ENCODE measurements around the gene CCDC187.
A peak's percentile ranks its signal among the peaks of the same experiment; 100 is the strongest.
"Not testable (repeated sequence)": the region's sequence is repeated elsewhere in the genome, so short reads cannot be mapped to it uniquely, and the experiment has no call there.

Gene CCDC187

DNA sequence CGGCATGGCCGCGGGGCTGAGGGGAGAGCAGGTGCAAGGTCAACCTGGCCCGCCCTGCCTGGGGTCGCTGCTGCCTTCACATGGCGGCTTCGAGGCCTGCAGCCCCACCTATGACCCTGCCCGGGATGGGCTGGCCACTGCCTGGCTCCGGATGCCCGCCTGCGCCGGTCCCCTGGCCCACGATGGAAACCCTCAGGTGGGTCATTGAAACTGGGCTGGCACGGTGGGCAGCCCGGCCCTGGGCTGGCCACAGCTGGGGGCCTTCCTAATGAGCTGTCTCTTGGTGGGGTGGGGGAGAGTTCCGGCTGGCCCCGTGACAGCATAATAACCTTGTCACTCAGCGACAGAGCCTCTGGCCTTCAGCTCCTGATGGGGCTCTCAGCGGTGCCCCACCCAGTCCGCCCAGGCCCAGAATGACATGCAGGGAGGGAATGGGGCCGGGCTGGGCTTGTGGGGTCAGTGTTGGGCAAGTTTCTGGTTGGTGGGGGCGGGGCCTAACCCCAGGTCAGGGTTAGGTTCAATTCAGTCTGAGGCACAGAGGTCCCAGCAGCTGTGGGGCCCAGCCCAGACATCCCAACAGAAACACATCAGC, at the start of gene CCDC187:
Gene CCDC187 (minus strand): TSS at position 270 of the 592 bp plus-strand sequence. CDS start 264 bp downstream, at position 6.
- no peak for DNase-seq

DNA sequence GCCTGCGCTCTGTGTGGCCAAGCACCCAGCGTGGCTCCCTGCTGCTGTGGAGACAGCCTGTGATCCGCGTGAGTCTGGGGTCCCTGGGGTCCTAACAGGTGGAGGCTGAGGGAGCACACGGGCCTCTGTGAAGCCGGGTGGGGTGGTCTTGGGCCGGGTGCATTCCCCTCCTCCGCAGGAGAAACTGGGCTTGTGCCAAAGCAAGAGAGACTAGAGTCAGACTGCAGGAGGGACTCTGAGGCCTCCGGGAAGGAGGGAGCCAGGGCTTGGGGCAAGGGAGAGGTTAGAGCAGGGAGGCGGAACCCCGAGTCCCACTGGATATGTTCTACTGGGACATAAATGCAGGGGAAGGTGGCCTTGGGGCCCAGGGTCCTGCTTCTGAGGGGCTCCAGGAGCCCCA, 49.2 kb upstream of the CCDC187 start:
- DNase-seq = no peak

DNA sequence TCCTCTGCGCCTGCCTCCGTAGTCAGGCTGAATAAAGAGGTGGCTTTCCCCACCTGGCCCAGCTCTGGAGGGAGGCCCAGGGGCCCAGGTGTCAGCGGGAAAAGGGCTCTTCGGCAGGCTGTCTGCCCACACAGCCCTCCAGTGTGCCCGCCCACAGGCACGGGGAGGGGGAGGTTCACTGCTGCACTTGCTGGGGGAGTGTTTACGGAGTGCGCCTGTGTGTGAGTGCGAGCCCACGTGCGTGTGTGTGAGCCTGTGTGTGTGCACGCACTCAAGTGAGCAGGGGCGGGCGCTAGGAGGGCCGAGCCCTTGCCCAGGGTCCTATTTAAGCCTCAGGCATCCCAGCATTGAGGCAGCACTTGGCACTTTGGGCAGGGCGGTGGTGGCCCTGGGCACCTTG, 48.8 kb upstream of the CCDC187 start:
- no peak for DNase-seq

DNA sequence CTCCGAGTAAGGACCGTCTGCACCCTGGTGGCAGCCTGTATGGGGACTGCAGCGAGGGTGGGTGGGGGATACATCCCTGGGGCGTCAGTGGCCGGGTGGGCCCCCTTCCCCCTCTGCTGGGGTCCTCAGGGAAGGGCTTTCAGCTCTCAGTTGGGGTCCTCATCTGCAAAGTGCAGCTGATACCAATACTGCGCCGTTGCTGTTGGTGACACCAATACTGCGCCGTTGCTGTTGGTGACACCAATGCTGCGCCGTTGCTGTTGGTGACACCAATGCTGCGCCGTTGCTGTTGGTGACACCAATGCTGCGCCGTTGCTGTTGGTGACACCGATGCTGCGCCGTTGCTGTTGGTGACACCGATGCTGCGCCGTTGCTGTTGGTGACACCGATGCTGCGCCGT, 48.0 kb upstream of the CCDC187 start:
- not testable (repeated sequence) for DNase-seq

DNA sequence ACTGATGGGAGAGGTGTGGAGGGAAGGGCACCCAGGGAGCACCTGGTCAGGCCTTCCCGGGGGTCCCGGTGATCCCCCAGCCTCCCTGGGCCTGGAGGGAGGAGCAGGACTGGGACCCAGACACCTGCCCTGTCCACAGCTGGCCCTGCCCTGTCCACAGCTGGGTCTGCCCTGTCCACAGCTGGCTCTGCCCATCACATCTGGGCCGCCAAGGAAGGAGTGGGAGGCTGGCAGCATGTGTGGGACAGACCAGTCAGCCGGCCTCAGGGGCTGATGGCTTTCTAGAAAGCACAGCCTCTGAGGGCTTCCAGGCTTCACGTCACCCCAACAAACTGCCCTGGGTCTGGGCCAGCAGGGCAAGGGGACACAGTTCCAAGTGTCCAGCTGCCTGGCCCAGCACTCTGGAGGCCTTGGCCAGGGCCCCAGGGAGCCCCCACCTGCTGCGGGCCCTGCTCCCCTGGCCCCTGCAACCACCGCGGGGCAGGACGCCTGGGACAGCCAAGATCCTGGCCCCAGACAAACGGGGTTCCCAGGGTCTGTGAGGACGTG, 47.4 kb upstream of the CCDC187 start:
- DNase-seq = no peak

DNA sequence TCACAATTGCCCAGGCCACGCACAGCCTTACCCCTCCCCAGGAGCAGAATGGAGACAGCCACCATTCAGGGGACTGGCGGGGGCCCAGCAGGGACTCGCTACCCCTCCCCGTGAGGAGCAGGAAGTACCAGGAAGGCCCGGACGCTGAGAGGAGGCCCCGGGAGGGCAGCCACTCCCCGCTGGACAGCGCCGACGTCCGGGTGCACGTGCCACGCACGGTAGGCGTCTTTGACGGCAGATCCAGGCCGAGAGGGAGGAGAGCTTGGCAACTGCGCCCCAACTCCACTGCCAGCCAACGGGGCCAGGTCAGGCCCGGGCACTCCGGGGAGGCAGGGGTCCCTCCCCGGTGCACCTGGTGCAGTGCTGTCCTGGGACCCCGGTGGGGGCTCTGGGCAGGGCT, 45.7 kb upstream of the CCDC187 start:
- no peak for DNase-seq

DNA sequence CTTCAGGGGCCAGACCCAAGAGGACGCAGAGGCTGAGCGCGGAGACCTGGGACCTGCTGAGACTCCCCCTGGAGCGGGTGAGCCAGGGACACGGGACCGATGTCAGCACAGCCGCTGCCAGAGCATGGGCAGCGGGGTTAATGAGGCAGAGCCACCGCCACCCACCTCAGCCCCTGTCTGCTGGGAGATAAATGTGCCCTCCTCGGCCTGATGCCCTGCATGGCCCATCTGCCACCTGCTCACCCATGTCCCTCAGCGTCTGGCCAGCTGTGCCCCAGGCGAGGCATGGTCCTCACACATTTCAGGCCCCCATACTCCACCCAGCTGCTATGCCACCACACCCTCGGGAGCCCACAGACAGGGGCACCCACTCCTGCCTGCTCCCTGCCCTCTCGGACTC, 44.8 kb upstream of the CCDC187 start:
- DNase-seq = no peak

DNA sequence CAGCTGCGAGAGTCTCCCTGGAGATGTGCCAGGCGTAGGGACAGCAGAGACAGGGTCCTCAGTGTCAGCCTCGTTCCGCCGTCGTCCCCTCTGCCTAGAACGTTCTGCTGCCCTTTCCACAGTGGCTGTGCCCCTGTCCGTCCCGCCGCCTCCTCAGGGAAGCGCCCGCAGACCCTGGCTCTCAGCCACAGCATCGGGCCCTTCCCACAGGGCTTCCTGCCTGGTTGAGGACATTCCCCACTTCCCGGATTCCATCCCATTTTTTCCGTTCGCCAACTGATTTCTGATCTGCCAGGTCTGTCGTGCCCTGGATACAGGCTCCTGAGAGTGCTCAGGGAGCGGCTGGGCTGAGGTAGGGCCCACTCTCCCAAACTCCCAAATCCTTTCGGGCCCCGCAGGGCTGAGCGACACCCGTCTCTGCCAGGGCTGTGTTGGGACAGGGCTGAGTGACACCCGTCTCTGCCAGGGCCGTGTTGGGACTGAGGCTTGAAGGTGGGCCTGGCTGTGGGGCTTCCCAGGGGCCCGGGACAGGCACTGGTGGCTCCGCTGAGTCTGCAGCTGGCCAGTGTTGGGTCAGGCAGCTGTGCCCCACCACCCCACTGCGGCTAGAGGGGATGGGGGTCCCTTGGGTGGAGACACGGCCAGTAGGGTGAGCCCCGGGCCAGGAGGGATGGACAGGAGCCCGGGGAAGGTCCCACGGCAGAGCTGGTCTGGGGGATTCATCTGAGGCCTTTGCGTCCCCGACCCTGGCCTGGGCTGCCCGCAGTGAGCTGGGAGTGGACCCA, 43.8 kb upstream of the CCDC187 start:
- DNase-seq = no peak

DNA sequence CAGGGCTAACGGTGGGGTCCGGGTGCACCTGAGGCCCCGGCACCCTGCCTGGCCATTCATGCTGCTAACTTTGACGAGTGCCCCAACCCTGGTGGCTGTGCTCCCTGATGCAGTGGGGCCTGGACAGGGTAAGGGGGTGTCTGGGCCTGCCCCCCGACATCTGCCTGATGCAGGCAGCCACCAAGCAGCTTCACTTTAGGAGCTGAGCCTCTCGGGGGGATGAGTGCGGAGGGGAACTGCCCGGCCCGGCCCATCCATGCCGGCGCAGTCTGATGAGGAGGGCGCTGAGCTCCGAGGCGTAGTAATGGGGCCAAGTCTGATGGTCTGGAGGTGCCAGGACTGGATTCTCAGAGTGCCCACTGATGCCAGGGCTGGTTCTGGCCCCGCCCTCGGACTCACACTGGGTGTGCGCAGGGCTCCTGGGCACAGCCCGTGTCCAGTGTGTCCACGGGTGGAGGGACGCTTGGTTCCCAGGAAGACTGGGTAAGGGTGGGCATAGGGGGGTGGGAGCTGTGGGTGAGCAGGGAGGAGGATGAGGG, 43.1 kb upstream of the CCDC187 start:
- DNase-seq = no peak

DNA sequence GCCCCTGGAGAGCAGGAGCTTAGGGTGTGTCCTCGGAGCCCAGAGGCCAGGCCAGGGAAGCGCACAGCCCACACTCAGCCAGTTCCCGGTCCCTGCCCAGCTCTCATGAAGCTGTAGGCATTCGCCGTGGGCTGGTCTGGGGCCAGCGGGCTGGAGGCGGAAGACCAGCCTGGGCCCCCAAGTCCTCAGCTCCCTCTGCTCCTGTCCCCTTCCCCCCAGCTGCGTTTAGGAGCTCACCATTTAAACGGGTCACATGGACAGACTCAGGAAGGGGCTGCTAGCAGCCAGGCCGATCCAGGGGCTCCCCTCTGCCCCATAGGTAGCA, 42.2 kb upstream of the CCDC187 start:
- no peak for DNase-seq

DNA sequence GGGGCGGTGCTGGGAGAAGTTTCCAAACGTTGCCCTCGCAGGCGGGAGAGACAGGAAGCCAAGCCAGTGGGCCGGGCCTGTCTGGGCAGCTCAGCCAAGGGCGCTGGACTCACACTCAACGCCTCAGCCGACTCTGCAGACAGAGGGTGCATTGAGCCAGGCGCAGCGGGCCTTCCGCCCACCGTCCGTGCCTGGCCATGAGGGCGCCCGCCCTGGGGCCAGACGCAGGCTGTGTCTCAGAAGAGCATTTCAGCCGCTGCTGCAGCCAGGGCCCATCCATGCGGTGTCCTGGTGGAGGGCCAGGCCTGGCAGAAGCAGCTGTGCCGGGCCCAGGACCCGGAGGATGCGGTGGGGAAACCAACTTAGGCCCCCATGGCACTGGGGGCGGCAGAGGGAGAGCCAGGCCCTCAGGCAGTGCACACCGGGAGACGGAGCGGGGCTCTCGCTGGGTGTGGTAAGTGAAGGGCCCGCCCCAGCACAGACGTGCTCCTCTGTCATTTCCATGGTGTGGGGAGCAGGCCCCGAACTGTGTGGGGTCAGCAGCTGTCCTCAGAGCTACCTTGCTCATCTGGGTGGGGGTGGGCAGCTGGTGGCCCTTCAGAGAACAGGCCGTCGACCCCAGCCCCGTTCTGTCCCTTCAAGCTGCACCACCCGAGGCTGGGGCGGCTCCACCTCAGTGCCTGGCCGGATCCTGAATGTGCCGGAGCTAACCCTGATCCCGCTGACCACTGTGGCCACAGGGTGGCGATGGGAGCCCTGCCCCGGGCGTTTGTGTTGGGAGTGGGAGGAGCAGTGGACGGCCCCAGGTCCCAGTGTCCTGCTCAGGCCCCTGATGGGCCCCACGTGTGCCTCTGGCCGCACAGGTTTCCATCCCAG, 41.6 kb upstream of the CCDC187 start:
- no peak for DNase-seq

DNA sequence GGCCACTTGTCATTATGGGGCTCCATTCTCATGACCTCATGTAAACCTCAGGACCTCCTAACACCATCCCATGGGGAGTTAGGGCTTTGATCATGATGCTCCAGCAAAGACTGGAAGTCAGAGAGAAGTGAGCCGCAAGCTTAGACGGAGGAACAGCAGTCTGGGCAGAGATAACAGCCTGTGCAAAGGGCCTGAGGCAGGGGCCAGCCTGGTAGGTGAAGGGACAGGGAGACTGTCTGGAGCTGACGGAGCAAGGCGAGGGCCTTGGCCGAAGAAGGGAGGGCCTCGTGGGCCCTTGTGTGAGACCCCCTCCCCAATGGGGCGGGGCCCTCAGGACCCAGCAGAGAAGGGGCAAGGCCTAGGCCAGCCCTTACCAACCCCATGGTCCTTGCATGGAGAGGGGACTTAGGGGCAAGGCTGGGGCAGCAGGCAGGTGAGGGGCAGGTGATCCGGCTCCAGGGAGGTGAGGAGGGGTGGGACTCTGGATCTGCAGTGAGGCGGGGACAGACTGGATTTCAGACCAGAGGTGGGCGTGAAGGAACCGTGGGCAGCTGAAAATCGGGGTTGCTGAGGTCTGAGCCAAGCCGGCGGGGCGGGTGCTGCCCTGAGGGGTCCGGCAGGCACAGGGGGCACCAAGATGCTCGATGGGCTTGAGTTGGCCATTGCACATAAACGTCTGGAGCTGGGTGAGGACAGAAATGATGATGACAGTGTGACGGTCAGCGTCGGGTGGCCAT, 40.8 kb upstream of the CCDC187 start:
- no peak for DNase-seq

DNA sequence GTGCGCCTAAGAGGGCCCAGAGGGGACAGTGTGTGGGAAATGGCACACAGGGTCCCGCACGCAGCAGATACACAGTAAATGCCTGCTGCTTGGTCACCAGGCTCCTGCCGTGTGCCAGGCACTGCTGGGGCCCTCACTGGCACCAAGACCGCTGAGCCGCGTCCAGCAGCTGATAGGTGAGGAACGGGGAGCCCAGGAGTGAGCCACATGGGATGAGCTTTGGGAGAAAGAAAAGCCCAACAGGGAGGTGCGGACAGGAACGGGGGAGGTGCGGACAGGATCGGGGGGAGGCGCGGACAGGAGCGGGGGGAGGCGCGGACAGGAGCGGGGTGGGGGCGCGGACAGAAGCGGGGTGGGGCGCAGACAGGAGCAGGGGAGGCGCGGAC, 40.0 kb upstream of the CCDC187 start:
- DNase-seq = no peak

DNA sequence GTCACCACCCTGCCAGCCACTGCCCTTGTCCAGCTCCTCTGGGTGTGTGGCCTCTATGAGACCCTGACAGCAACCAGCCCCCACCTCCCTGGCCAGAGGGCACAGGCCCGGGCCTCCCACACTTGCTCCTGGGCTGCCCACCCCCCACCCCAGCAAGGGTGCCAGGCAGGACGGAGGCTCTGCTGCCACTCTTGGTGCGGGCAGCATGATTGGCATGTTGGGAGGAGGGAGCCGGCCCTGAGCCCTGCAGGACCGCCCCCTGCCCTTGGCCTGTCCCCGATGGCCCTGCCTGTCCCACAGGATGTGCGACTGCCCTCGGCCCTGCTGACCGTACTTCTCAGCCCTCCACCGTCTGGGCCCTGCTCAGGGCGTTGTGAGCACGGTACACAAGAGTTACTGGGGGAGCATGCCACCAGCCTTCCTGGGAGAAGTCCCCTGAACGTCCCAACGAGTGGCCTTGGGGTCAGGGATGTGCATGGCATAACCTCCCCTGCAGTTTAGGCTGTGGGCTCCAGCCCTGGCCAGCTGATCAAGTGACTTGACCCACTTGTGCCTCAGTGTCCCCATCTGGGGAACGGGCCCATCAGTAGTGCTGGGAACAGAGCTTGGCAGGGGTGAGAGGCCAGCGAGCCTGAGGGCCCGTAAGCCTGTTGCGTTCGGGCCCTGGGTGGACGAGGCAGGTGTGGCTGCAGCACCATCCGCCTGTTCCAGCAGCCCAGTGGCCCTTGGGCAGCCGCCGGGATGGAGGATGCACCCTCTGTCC, 39.4 kb upstream of the CCDC187 start:
- peak; percentile 24 for DNase-seq

DNA sequence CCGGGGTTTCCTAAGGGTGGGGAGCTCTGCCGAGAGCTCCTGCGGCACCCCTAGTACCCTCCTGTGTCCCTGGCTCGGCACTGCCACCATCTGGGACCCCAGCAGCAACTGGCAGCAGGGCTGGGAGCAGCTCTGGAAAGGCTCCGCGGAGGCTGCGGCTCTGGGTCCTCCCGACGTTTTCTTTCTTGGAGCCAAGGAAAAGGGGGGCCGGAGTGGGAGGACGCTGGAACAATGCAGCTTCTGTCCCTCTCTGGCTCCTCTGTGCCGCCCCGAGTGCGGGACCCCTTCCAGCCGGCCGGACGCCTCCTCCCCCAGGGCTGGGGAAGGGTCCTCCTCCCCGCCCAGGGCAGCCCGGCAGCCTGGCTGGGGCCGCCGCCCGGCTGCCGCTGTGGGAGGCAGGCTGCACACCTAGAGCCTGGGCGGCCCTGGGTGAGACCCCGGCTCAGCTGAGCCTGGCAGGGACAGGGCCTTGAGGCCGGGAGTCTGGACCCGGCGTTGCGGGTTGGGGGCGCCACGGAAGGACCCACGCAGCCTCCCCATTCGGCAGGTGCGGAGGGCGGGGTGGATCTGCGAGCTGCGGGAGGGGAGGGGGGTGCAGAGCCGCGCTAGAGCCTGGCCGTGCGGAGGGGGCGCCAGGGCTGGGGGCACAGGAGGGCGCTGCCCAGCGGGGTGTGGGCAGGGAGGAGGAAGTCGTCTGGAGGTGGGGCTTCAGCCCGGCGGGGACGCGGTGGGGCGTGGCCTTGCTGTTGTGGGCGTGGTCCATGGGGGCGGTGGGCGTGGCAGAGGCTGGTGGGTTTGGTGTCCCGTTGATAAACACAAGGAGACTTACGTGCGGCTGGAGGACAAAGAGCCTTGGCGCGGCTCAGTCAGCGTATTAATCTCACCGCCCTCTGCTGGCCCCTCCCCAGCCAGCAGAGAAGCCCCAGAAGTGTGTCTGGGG, 38.6 kb upstream of the CCDC187 start:
- peak; percentile 96 for DNase-seq

DNA sequence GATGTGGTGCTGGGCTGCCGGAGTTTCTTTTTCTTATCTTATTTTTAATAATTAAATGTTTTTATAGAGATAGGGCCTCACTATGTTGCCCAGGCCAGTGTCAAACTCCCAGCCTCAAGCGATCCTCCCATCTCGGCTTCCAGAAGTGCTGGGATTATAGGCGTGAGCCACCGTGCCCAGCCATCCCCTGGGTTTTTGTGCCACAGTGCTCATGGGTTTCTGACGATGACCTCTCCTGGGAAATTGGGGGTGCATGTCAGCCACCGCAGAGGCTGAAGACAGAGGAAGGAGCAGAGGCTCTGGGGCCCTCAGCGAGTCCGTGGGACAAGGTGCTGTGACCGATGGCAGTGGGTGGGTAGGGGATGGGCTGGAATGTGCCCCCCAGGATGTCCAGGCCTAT, 37.9 kb upstream of the CCDC187 start:
- no peak for DNase-seq

DNA sequence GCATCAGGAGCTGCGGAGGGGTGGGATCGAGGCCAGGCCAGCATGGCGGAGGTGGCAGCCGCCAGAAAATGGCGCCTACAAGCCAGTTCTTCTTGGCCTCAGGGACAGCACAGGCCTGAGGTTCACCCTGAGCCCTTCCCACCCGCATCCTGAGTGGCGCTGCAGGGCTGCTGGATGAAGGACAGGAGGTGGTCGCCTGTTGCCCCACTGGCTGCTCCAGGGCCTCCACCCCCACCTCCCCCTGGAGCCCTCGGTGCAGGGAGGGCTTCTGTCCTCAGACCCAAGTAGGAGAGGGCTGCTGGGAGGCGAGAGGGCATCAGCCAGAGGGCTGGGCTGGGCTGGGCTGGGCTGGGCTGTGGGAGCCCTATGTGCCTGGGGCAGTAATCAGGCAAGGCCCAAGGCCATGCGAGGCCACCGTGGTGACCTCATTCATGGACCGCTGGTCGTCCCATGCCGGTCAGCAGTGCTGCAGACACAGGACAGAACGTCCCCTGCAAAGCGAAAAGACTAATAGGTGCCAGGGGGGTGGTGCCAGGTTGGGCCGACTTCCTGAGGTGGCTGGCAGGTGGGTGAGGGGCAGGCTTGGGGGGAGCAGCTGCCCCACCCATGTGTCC, 37.3 kb upstream of the CCDC187 start:
- DNase-seq = no peak

DNA sequence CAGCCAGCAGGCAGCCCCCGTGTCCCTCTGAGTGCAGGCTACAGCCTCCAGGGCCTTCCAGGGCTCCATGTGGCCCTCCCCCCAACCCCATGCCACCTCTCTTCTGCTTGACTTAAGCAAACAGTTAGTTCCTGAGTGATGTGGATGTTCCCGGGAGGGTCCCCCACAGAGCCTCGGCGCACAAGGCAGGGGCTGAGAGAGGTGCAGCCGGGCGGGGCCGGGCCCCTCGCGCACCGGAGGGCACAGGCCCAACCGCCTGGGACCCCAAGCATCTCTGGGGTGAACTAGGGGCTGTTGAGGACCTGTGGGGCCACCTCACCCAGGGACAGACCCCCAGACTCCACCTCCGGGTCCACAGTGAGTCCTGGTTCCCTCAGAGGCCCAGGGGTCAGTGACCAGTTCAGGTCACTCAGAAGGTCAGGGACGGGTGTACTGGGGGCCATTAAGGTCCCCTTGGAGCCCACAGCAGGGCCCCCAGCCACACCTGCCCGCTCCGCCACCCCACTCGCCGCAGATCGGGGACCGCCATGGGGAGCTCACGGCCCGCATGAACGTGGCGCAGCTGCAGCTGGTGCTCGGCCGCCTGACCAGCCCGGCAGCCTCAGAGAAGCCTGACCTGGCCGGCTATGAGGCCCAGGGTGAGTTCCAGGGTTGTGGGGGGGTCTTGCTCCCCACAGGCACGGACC, 36.6 kb upstream of the CCDC187 start:
- DNase-seq = no peak

DNA sequence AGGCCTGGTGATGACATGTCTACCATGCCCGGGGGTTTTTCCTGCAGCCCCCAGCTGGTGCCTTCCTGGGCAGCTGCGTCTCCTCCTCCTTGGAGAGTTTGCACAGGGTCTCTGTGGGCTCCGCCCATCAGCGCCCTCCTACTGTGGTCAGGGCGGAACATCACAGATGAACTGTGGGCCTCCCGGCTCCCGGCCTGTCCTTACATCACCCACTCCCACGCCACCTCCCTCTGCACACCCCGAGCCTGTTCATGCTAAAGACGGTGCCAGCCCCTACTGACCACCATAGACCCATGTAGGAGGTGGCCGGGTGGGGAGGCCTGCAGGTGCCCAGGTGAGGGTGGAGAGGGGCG, 36.0 kb upstream of the CCDC187 start:
- no peak for DNase-seq
